ENCODE measurements around the gene ZBTB7C.
A peak's percentile ranks its signal among the peaks of the same experiment; 100 is the strongest.

Gene ZBTB7C

DNA sequence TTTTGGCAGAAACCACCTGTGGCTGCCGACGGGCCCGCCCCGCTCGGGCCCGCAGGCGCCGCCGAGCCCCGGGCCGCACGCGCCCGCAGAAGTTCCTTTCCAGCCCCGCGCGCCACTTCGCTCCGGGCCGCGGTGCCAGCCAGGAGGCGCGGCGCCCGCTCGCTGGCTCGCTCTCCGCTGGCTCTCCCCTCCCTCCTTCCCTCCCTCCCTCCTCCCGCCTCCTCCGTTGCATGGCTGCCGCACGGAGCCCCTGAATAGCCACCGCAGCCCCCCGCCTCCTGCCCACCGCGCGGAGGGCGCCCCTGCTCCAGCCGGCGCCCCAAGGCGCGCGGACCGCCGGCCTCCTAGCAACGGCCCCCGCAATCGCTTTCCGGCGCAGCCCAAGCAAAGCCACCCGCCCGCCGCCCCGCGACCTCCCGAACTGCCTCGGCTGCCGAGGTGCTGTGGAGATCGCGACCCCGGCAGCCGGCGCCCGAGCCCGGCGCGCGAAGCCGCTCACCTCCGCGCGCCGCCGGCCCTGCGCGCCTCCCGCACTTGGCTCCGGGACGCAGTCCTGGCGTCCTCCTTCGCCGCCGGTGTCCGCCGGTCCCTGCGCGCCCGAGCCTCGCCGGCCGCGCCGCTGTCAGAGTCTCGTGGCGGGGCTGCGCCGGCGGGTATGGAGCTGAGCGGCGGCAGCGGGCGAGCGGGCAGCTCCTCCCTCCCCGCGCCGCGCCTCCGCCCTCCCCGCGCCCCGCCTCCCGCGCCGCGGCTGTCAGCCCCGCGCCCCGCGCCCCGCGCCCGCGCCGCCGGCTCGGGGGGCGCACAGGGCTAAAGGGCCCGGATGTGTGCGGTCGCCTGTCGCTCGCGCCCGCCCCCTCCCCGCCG, at the start of gene ZBTB7C:
Gene ZBTB7C, minus strand, starts transcription at position 657 of the 864 bp plus-strand sequence.
- Histone ChIP-seq H3K4me1 (ENCODE audit: control insufficient read depth, insufficient read depth, low read length) (peaks cover 28% of the 10 kb centered on the region), H3K27me3 (ENCODE audit: control insufficient read depth, insufficient read depth, low read length) (peaks cover 79% of the 10 kb centered on the region), H3K9me3 (ENCODE audit: control insufficient read depth, insufficient read depth, low read depth, low read length) (no peaks in the 10 kb centered on the region), H3K27ac (ENCODE audit: low read depth, low read length) (no peak within 1 kb of the TSS), H3K4me3 (ENCODE audit: low read depth, low read length) (peak within 1 kb of the TSS; percentile 86), H3K9ac (ENCODE audit: low read length) (no peak within 1 kb of the TSS), H3K36me3 (ENCODE audit: control insufficient read depth, insufficient read depth, low read length) (no peaks in the 10 kb centered on the region)

DNA sequence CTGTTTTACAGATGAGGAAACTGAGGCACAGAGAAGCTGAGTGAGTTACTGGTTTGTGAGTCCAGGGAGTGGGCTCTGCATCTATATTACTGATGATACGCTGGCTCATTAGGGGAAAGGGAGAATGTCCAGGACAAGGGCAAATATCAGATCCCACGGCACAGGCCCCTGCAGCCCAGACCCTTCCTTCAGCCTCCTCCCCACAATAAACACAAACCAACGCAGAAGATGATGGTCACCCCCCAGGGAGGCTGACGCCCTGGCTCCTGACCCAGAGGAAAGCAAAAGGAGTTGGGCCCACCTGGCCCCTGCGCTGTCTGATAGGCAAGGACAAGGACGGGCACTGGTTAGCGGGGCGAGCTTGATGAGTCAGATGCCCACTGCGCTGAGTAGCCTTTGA, 47.7 kb upstream of the ZBTB7C start:
- no peak overlapping the region for H3K9ac ChIP-seq (ENCODE audit: low read length)
- H3K9me3 ChIP-seq (ENCODE audit: control insufficient read depth, insufficient read depth, low read depth, low read length): no peaks in the 10 kb centered on the region
- no peak overlapping the region for H3K27ac ChIP-seq (ENCODE audit: low read depth, low read length)
- no peaks in the 10 kb centered on the region for H3K36me3 ChIP-seq (ENCODE audit: control insufficient read depth, insufficient read depth, low read length)
- H3K4me3 ChIP-seq (ENCODE audit: low read depth, low read length): no peak overlapping the region
- no peaks in the 10 kb centered on the region; the same call in 1 of the 2 replicates for H3K27me3 ChIP-seq (ENCODE audit: control insufficient read depth, insufficient read depth, low read length)
- no peaks in the 10 kb centered on the region; the same call in 1 of the 2 replicates for H3K4me1 ChIP-seq (ENCODE audit: control insufficient read depth, insufficient read depth, low read length)

DNA sequence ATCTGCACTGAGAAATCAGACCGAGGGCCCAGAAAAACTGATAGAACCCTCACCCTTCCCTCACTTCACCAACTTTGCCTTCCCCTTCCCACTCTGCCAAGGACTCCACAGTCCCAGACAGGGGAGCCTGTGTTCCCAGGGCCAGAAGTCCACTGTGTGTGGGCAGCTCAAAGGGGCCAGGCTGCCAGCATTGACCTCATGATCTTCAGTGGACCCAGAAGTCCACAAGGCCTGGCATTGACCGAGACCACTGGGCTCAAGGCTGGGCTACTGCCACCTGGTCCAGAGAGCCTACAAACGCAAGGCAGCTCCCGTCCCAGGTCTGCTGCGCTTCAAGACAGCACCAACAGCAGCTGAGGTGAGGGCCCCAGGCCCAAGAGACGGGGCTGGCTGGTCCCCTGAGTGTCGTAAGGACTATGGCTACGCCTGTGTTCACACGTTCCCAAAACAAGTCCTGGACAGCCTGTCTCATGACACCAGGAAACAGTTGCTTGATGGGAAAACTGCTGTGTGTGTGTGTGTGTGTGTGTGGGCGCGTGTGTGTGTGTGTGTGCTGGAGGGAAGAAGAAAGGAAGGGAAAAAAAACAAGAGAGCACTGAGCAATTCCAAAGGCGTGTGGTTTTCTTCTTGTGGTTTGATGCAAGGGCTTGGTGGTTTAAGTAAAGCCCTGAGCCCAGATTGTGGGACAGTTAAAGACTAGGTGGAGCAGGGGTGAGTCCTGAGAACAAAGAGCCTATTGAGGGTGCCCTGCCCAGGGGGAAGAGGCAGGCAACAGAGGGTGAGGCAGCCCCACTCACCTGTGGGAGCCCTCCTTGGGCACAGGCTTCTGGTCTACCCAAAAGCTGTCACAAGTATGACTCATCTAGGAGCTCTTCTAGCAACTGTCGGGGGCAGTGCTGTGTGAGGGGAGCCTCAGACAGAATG, 46.6 kb upstream of the ZBTB7C start:
- no peaks in the 10 kb centered on the region; the same call in 1 of the 2 replicates for H3K4me1 ChIP-seq (ENCODE audit: control insufficient read depth, insufficient read depth, low read length)
- H3K36me3 ChIP-seq (ENCODE audit: control insufficient read depth, insufficient read depth, low read length): no peaks in the 10 kb centered on the region
- no peak overlapping the region for H3K27ac ChIP-seq (ENCODE audit: low read depth, low read length)
- no peaks in the 10 kb centered on the region for H3K9me3 ChIP-seq (ENCODE audit: control insufficient read depth, insufficient read depth, low read depth, low read length)
- H3K9ac ChIP-seq (ENCODE audit: low read length): no peak overlapping the region
- no peaks in the 10 kb centered on the region; the same call in 1 of the 2 replicates for H3K27me3 ChIP-seq (ENCODE audit: control insufficient read depth, insufficient read depth, low read length)
- no peak overlapping the region for H3K4me3 ChIP-seq (ENCODE audit: low read depth, low read length)

DNA sequence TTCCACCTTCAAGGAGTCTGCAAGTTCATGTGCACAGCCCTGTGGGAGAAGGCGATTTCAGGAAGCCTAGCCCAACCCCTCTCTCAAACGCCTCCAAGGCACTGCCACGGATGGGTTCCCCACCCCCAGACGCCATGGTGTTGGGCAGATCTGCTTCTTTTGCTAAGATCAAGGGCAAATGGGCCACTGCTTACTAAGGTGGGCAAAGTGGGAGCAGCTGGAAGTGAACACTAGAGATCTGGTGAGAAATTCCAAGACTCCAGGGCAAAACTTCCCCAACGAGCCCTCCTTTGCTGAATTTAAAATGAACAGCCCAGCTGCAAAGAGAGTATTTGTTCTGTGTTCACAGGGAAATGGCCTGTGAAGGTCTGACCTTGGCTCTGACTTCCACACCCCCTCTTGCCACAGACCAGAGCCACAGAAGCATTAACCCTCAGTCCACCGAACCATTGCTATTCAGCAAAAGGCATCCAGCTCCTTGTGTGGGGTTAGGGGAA, 45.1 kb upstream of the ZBTB7C start:
- no peak overlapping the region for H3K27ac ChIP-seq (ENCODE audit: low read depth, low read length)
- no peak overlapping the region for H3K9ac ChIP-seq (ENCODE audit: low read length)
- H3K4me3 ChIP-seq (ENCODE audit: low read depth, low read length): no peak overlapping the region
- no peaks in the 10 kb centered on the region for H3K36me3 ChIP-seq (ENCODE audit: control insufficient read depth, insufficient read depth, low read length)
- no peaks in the 10 kb centered on the region; the same call in 1 of the 2 replicates for H3K4me1 ChIP-seq (ENCODE audit: control insufficient read depth, insufficient read depth, low read length)
- H3K9me3 ChIP-seq (ENCODE audit: control insufficient read depth, insufficient read depth, low read depth, low read length): no peaks in the 10 kb centered on the region
- H3K27me3 ChIP-seq (ENCODE audit: control insufficient read depth, insufficient read depth, low read length): no peaks in the 10 kb centered on the region; the same call in 1 of the 2 replicates

DNA sequence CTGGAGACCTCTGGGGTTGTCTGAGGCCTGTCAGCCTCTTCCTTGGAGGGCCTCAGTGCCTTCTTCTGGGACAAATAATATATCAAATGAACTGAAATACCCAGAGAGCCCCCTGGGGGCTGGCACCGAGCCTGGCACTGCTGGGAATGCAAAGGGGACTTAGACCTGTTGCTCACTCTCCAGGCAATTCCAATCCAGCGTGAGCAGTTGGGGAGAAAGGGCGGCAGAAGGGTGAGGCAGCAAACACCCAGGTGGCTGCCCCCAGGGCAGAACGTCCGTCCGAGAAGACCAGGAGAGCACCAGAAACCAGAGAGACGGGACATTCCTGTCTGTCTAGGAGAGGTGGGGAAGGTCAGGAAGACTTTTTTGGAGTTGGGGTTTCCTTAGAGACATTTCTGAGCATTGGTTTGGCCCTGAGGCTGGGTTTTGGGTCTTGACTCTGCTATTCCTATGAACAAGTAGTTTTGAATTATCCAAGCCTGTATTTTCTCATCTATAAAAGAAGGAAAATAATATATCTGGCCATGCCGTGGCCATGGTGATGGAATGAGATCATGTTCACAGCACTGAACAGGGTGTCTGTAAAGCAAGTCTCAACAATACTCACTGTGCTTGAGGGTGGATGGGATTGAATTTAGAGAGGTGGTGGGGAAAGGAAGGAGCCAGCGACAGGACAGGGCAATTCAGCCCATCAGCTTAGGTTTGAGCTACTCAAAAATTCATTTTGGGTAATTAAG, 44.3 kb upstream of the ZBTB7C start:
- no peak overlapping the region for H3K27ac ChIP-seq (ENCODE audit: low read depth, low read length)
- no peaks in the 10 kb centered on the region; the same call in 1 of the 2 replicates for H3K27me3 ChIP-seq (ENCODE audit: control insufficient read depth, insufficient read depth, low read length)
- no peaks in the 10 kb centered on the region; the same call in 1 of the 2 replicates for H3K4me1 ChIP-seq (ENCODE audit: control insufficient read depth, insufficient read depth, low read length)
- no peaks in the 10 kb centered on the region for H3K36me3 ChIP-seq (ENCODE audit: control insufficient read depth, insufficient read depth, low read length)
- no peak overlapping the region for H3K4me3 ChIP-seq (ENCODE audit: low read depth, low read length)
- H3K9ac ChIP-seq (ENCODE audit: low read length): no peak overlapping the region
- H3K9me3 ChIP-seq (ENCODE audit: control insufficient read depth, insufficient read depth, low read depth, low read length): no peaks in the 10 kb centered on the region

DNA sequence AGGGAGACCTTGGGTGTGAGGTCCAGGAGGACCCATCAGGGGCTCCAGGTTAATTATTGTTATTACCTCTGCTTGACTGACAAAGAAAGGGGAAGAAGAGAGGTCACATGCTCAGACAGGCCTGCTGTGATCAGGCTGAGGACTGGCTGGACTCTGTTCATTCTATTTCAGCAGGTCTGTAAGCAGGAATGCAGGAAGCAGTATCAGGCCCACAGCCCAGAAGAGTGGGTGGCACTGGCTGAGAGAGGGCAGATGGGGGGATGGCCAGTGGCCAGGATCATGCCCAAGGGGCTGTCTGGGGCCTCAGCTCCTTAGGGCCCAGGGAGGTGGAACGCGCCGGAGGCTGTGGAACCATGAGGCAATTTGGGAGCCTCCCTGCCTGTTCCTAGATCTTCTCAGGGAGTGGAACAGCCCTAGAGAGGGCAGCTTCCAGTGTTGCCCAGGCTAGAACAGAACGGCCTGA, 43.7 kb upstream of the ZBTB7C start:
- Histone ChIP-seq H3K36me3 (ENCODE audit: control insufficient read depth, insufficient read depth, low read length) (no peaks in the 10 kb centered on the region), H3K27ac (ENCODE audit: low read depth, low read length) (no peak overlapping the region), H3K4me3 (ENCODE audit: low read depth, low read length) (no peak overlapping the region), H3K9ac (ENCODE audit: low read length) (no peak overlapping the region), H3K9me3 (ENCODE audit: control insufficient read depth, insufficient read depth, low read depth, low read length) (no peaks in the 10 kb centered on the region), H3K27me3 (ENCODE audit: control insufficient read depth, insufficient read depth, low read length) (no peaks in the 10 kb centered on the region; the same call in 1 of the 2 replicates), H3K4me1 (ENCODE audit: control insufficient read depth, insufficient read depth, low read length) (no peaks in the 10 kb centered on the region; the same call in 1 of the 2 replicates)

- H3K27me3 ChIP-seq (ENCODE audit: control insufficient read depth, insufficient read depth, low read length): no peaks in the 10 kb centered on the region
- no peak overlapping the region for H3K9ac ChIP-seq (ENCODE audit: low read length)
- H3K27ac ChIP-seq (ENCODE audit: low read depth, low read length): no peak overlapping the region
Observed at GRCh38 chr18:48450685-48451084, 41.5 kb upstream of the ZBTB7C start.

GRCh38 chr18:48446582-48447225, 37.5 kb upstream of the ZBTB7C start:
- Histone ChIP-seq H3K9me3 (ENCODE audit: control insufficient read depth, insufficient read depth, low read depth, low read length) (no peaks in the 10 kb centered on the region), H3K4me3 (ENCODE audit: low read depth, low read length) (no peak overlapping the region), H3K9ac (ENCODE audit: low read length) (no peak overlapping the region), H3K4me1 (ENCODE audit: control insufficient read depth, insufficient read depth, low read length) (0 out of 2 replicates have a peak, but pooled peaks cover 2% of the 10 kb centered on the region), H3K27me3 (ENCODE audit: control insufficient read depth, insufficient read depth, low read length) (no peaks in the 10 kb centered on the region), H3K36me3 (ENCODE audit: control insufficient read depth, insufficient read depth, low read length) (no peaks in the 10 kb centered on the region), H3K27ac (ENCODE audit: low read depth, low read length) (no peak overlapping the region)

More at GRCh38 chr18:48450685-48451084, 41.5 kb upstream of the ZBTB7C start:
- Histone ChIP-seq H3K9me3 (ENCODE audit: control insufficient read depth, insufficient read depth, low read depth, low read length) (no peaks in the 10 kb centered on the region), H3K4me1 (ENCODE audit: control insufficient read depth, insufficient read depth, low read length) (peaks cover 2% of the 10 kb centered on the region; the same call in 1 of the 2 replicates), H3K36me3 (ENCODE audit: control insufficient read depth, insufficient read depth, low read length) (no peaks in the 10 kb centered on the region), H3K4me3 (ENCODE audit: low read depth, low read length) (no peak overlapping the region)

DNA sequence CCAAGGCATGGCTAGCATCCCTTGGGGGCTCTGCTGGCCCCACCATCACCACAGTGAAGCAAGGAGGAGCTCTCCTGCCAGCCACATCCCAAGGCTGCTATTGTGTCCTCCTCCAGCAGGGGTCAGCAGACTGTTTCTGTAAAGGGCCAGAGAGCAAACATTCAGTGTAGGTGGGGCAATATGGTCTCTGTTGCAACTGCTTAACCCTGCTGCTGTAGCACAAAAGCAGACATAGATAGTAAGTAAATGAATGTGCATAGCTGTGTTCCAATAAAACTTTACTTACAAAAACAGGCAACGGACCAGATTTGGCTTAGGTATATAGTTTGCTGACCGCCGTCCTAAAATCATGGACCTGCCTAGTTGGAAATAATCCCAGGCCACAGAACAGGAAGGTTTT, 36.4 kb upstream of the ZBTB7C start:
- no peaks in the 10 kb centered on the region for H3K9me3 ChIP-seq (ENCODE audit: control insufficient read depth, insufficient read depth, low read depth, low read length)
- no peaks in the 10 kb centered on the region for H3K27me3 ChIP-seq (ENCODE audit: control insufficient read depth, insufficient read depth, low read length)

DNA sequence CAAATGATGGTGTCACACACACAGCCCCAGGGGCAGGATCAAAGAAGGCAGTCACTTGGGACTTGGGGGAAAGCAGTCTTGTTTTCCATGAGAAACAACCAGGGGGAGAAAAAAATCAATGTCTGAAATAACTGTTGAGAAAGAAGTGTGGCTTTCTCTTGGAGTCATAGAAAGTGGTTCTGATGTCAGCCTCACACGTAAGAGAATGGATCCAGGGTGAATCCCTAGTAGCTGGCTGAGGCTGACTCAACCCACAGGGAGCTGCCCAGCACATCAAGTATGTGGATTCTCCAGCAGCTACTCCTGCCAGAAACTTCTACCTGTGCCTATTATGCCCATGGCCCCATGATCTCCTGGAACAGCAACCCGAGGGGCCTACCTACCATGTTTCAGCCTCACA, 33.6 kb upstream of the ZBTB7C start:
- Histone ChIP-seq H3K36me3 (ENCODE audit: control insufficient read depth, insufficient read depth, low read length) (no peaks in the 10 kb centered on the region), H3K4me1 (ENCODE audit: control insufficient read depth, insufficient read depth, low read length) (0 out of 2 replicates have a peak, but pooled peaks cover 2% of the 10 kb centered on the region), H3K9ac (ENCODE audit: low read length) (no peak overlapping the region), H3K9me3 (ENCODE audit: control insufficient read depth, insufficient read depth, low read depth, low read length) (no peaks in the 10 kb centered on the region), H3K27ac (ENCODE audit: low read depth, low read length) (no peak overlapping the region), H3K27me3 (ENCODE audit: control insufficient read depth, insufficient read depth, low read length) (peaks cover 6% of the 10 kb centered on the region), H3K4me3 (ENCODE audit: low read depth, low read length) (no peak overlapping the region)

More for the DNA sequence above, 36.4 kb upstream of the ZBTB7C start:
- Histone ChIP-seq H3K36me3 (ENCODE audit: control insufficient read depth, insufficient read depth, low read length) (no peaks in the 10 kb centered on the region), H3K4me1 (ENCODE audit: control insufficient read depth, insufficient read depth, low read length) (0 out of 2 replicates have a peak, but pooled peaks cover 2% of the 10 kb centered on the region), H3K27ac (ENCODE audit: low read depth, low read length) (no peak overlapping the region), H3K4me3 (ENCODE audit: low read depth, low read length) (no peak overlapping the region), H3K9ac (ENCODE audit: low read length) (no peak overlapping the region)
